SJSA1 (cell line): ENCODE results near the gene SKIC3. TPM values are rescaled to one million over a fixed set of nuclear protein-coding genes. Genes with fewer than 3 reads are reported as not detected.

ENCODE experiments used
- DNase-seq, 2 experiments: peaks; one replicate each; pipeline ENCODE4 v3.0.0-alpha.2; 2015 to 2020; ENCODE audit warnings: low spot score in 2 of 2, low read depth in 1 of 2
- H3K27ac ChIP-seq: fragments of 250-450 bp; sonication (Bioruptor Pico); 2 replicates; pipeline ENCODE4 v1.5.1; 2020; ENCODE audit warnings: mild to moderate bottlenecking, moderate library complexity
- H3K27me3 ChIP-seq: fragments of 250-450 bp; sonication (Bioruptor Pico); replicated peaks from 2 replicates; pipeline ENCODE4 v1.5.1; 2020; ENCODE audit warnings: mild to moderate bottlenecking, moderate library complexity
- H3K36me3 ChIP-seq: fragments of 250-450 bp; sonication (Bioruptor Pico); 2 replicates; pipeline ENCODE4 v1.5.1; 2020; ENCODE audit warnings: mild to moderate bottlenecking
- H3K4me1 ChIP-seq: fragments of 250-450 bp; sonication (Bioruptor Pico); replicated peaks from 2 replicates; pipeline ENCODE4 v1.6.1; 2021; ENCODE audit warnings: mild to moderate bottlenecking
- H3K4me3 ChIP-seq: fragments of 250-450 bp; sonication (Bioruptor Pico); 2 replicates; pipeline ENCODE4 v1.5.1; 2020; ENCODE audit warnings: mild to moderate bottlenecking
- H3K9me3 ChIP-seq: fragments of 250-450 bp; sonication (Bioruptor Pico); replicated peaks from 2 replicates; pipeline ENCODE4 v1.5.1; 2020; ENCODE audit warnings: mild to moderate bottlenecking
- total RNA-seq: library from RNA; depleted of rRNA; stranded (reverse); fragments of >200 nt; shearing (Covaris generic); gene quantifications from 2 replicates; pipeline ENCODE4 v1.2.3, GENCODE V29; 2014; rRNA removed

SKIC3 gene
- total RNA-seq, 1 experiment from 2014 or later: 94.6 TPM

- Histone ChIP-seq H3K36me3 (peaks cover 70% of the 10 kb centered on the region), H3K4me3 (no peak overlapping the region), H3K4me1 (no peaks in the 10 kb centered on the region), H3K27me3 (no peaks in the 10 kb centered on the region), H3K27ac (no peak overlapping the region), H3K9me3 (no peaks in the 10 kb centered on the region)
- DNase-seq: no peak
Measured at GRCh38 chr5:95519681-95520080, 35.1 kb downstream of the SKIC3 start.

GRCh38 chr5:95519151-95519550, 35.6 kb downstream of the SKIC3 start:
- H3K4me1 ChIP-seq: no peaks in the 10 kb centered on the region
- H3K4me3 ChIP-seq: no peak overlapping the region
- no peaks in the 10 kb centered on the region for H3K9me3 ChIP-seq
- no peak overlapping the region for H3K27ac ChIP-seq
- no peak for DNase-seq
- peaks cover 70% of the 10 kb centered on the region for H3K36me3 ChIP-seq
- no peaks in the 10 kb centered on the region for H3K27me3 ChIP-seq

- peaks cover 75% of the 10 kb centered on the region for H3K36me3 ChIP-seq
Measured at GRCh38 chr5:95518417-95518816, 36.4 kb downstream of the SKIC3 start.

GRCh38 chr5:95511606-95512005, 43.2 kb downstream of the SKIC3 start:
- H3K27me3 ChIP-seq: no peaks in the 10 kb centered on the region
- H3K4me1 ChIP-seq: no peaks in the 10 kb centered on the region
- H3K9me3 ChIP-seq: no peaks in the 10 kb centered on the region
- DNase-seq: no peak
- H3K4me3 ChIP-seq: no peak overlapping the region
- H3K36me3 ChIP-seq: peaks cover 81% of the 10 kb centered on the region
- H3K27ac ChIP-seq: no peak overlapping the region

More at GRCh38 chr5:95518417-95518816, 36.4 kb downstream of the SKIC3 start:
- Histone ChIP-seq H3K27ac (no peak overlapping the region), H3K4me1 (no peaks in the 10 kb centered on the region), H3K9me3 (no peaks in the 10 kb centered on the region), H3K27me3 (no peaks in the 10 kb centered on the region), H3K4me3 (no peak overlapping the region)
- no peak for DNase-seq

- H3K27me3 ChIP-seq: no peaks in the 10 kb centered on the region
Measured at GRCh38 chr5:95508550-95508949, 46.2 kb downstream of the SKIC3 start.

More at GRCh38 chr5:95508550-95508949, 46.2 kb downstream of the SKIC3 start:
- no peaks in the 10 kb centered on the region for H3K9me3 ChIP-seq
- H3K36me3 ChIP-seq: peaks cover 64% of the 10 kb centered on the region
- no peaks in the 10 kb centered on the region for H3K4me1 ChIP-seq
- H3K27ac ChIP-seq: no peak overlapping the region
- H3K4me3 ChIP-seq: no peak overlapping the region
- DNase-seq: no peak

Other genes starting within 250 kb of the SKIC3 start
- not detected in 2 replicates for gene FAM81B, start 163.6 kb downstream of the SKIC3 start, total RNA-seq
- 16.5 and 18.9 TPM in 2 replicates for gene ARSK, start 124 bp upstream of the SKIC3 start, total RNA-seq
- 0.18 TPM in 1 of 2 replicates, not detected in the other for gene GPR150, start 65.1 kb upstream of the SKIC3 start, total RNA-seq
- gene RFESD, start 91.8 kb upstream of the SKIC3 start, total RNA-seq: 0.72 and 1.7 TPM in 2 replicates
- gene SPATA9, start 128.0 kb upstream of the SKIC3 start, total RNA-seq: 0.56 and 1.4 TPM in 2 replicates
- gene RHOBTB3, start 176.4 kb upstream of the SKIC3 start, total RNA-seq: 121 and 175 TPM in 2 replicates